ENCODE measurements around the gene ASAP2. TPM values are rescaled to one million over a fixed set of nuclear protein-coding genes. Genes with fewer than 3 reads are reported as not detected.
"Not testable (repeated sequence)": the region's sequence is repeated elsewhere in the genome, so short reads cannot be mapped to it uniquely, and the experiment has no call there.

ASAP2 gene
- total RNA-seq, 4 donors from 2014 or later, result 28.2 to 38.0 (median 31.7) TPM

DNA sequence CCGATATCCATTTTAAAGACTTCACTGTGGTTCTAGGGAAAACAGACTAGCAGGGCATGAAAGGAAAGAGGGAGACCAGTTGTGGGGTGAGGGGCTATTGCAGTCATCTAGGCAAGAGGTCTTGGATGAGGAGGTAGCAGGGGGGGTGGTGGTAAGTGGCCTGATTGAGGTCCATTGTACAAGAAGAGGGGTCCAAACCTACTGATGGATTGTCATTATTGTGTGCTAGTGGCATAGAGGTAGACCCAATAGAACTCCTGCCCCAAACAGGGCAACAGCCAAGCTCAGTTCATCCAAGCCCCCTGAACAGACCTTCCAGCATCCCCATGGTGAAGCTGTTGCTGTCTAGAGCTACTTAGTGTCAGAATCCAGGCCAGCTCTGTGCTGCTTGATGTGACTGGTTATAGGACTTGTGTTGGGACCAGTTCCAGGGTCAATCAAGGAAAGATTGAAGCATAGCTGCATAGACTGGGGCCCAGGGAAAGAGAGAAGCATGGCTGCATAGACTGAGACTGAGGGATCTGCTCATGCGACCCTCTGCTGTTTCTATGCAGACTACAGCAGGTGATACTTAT lies 7.0 kb downstream of the ASAP2 start:
- Histone ChIP-seq H3K27ac (peak overlapping the region in 2 of 4 donors; percentile 78), H3K4me1 (peaks cover 0 to 86% (median 37%) of the 10 kb centered on the region in 4 donors), H3K36me3 (no peaks in the 10 kb centered on the region), H3K4me3 (no peak overlapping the region), H3K27me3 (no peaks in the 10 kb centered on the region), H3K9me3 (no peaks in the 10 kb centered on the region)
- TF ChIP-seq POLR2A (IDR thresholded peaks at IDR 0.05) (no peak), EP300 (IDR thresholded peaks at IDR 0.05) (no peak)
- TF ChIP-seq, protein P1, sequence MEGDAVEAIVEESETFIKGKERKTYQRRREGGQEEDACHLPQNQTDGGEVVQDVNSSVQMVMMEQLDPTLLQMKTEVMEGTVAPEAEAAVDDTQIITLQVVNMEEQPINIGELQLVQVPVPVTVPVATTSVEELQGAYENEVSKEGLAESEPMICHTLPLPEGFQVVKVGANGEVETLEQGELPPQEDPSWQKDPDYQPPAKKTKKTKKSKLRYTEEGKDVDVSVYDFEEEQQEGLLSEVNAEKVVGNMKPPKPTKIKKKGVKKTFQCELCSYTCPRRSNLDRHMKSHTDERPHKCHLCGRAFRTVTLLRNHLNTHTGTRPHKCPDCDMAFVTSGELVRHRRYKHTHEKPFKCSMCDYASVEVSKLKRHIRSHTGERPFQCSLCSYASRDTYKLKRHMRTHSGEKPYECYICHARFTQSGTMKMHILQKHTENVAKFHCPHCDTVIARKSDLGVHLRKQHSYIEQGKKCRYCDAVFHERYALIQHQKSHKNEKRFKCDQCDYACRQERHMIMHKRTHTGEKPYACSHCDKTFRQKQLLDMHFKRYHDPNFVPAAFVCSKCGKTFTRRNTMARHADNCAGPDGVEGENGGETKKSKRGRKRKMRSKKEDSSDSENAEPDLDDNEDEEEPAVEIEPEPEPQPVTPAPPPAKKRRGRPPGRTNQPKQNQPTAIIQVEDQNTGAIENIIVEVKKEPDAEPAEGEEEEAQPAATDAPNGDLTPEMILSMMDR (IDR thresholded peaks at IDR 0.05), result no peak
- DNase-seq (ENCODE audit: low spot score in 2 of 2), result no peak
- 80 to 91% methylated on average over 2 of the region's 2 CpGs for WGBS, 2 donors

DNA sequence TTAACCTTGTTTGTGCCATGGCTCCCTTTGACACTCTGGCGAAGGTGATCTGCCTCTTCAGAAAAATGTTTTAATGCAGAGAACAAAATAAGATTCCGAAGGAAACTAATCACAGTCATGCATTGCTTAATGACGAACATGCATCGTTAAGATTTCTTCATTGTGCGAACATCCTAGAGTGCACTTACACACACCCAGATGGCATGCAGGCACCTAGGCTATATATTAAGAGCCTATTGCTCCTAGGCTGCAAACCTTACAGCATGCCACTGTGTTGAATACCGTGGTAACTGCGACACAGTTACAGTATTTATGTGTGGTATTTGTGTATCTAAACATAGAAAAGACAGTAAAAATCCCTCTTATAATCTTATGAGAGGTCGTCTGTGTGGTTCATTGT lies 8.3 kb downstream of the ASAP2 start:
- WGBS, 2 donors, result 61 to 63% methylated on average over 8 of the region's 8 CpGs
- peaks cover 0 to 74% (median 41%) of the 10 kb centered on the region in 4 donors for H3K4me1 ChIP-seq
- no peak for DNase-seq (ENCODE audit: low spot score in 2 of 2)
- H3K36me3 ChIP-seq, result no peaks in the 10 kb centered on the region
- no peaks in the 10 kb centered on the region for H3K27me3 ChIP-seq
- peak overlapping the region in 2 of 4 donors; percentile 78 for H3K27ac ChIP-seq
- H3K9me3 ChIP-seq, result no peaks in the 10 kb centered on the region
- TF ChIP-seq EP300 (IDR thresholded peaks at IDR 0.05), result no peak
- TF ChIP-seq, protein P1 (IDR thresholded peaks at IDR 0.05), result no peak
- TF ChIP-seq POLR2A (IDR thresholded peaks at IDR 0.05), result no peak
- no peak overlapping the region for H3K4me3 ChIP-seq

DNA sequence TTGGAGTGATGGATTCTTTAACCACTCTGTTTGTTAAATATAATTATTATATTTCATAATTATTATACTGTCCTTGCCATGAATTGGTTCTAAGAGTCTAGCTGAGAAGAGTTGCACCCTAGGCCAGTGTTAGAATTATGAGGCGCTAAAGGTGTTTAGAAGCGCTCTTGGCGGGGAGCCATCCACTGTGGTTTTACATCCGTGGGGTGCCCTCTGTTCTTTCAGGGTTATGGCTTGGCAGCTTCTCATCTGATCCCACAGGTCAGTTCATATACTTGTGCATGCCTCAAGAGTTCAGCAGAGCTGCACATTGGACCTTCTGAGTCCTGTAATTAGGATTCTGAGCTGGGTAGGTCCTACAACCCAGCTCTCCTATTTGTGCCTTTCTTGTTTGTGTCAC lies 9.1 kb downstream of the ASAP2 start:
- no peaks in the 10 kb centered on the region for H3K36me3 ChIP-seq
- TF ChIP-seq, protein P1 (IDR thresholded peaks at IDR 0.05), result no peak
- TF ChIP-seq EP300 (IDR thresholded peaks at IDR 0.05) (no peak), POLR2A (IDR thresholded peaks at IDR 0.05) (no peak)
- peak overlapping the region in 2 of 4 donors; percentile 1 to 9 for H3K27ac ChIP-seq
- H3K9me3 ChIP-seq, result no peaks in the 10 kb centered on the region
- no peak overlapping the region for H3K4me3 ChIP-seq
- H3K27me3 ChIP-seq, result no peaks in the 10 kb centered on the region
- 75 to 77% methylated on average over 4 of the region's 4 CpGs for WGBS, 2 donors
- H3K4me1 ChIP-seq, result peaks cover 0 to 68% (median 41%) of the 10 kb centered on the region in 4 donors
- no peak for DNase-seq (ENCODE audit: low spot score in 2 of 2)

DNA sequence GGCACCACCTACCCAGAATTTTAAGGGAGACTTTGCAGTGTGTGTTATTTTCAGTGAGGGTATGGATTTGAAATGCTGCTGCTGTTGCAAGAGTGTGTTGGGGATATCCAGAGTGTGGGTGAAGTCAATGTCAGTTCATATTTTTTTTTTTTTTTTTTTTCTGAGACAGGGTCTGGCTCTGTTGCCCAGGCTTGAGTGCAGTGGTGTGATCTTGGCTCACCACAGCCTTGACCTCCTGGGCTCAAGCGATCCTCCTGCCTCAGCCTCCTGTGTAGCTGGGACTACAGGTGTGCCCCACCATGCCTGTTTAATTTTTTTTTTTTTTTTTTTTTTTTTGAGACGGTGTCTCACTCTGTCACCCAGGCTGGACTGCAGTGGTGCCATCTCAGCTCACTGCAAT lies 9.5 kb downstream of the ASAP2 start:
- Histone ChIP-seq H3K27ac (peak overlapping the region in 2 of 4 donors; percentile 1 to 9), H3K4me1 (peaks cover 0 to 66% (median 39%) of the 10 kb centered on the region in 4 donors)
- H3K36me3 ChIP-seq; DNase-seq (ENCODE audit: low spot score in 2 of 2); H3K9me3 ChIP-seq; H3K4me3 ChIP-seq; H3K27me3 ChIP-seq: not testable (repeated sequence)
- WGBS, 2 donors, result 93 to 96% methylated on average over 2 of the region's 2 CpGs

DNA sequence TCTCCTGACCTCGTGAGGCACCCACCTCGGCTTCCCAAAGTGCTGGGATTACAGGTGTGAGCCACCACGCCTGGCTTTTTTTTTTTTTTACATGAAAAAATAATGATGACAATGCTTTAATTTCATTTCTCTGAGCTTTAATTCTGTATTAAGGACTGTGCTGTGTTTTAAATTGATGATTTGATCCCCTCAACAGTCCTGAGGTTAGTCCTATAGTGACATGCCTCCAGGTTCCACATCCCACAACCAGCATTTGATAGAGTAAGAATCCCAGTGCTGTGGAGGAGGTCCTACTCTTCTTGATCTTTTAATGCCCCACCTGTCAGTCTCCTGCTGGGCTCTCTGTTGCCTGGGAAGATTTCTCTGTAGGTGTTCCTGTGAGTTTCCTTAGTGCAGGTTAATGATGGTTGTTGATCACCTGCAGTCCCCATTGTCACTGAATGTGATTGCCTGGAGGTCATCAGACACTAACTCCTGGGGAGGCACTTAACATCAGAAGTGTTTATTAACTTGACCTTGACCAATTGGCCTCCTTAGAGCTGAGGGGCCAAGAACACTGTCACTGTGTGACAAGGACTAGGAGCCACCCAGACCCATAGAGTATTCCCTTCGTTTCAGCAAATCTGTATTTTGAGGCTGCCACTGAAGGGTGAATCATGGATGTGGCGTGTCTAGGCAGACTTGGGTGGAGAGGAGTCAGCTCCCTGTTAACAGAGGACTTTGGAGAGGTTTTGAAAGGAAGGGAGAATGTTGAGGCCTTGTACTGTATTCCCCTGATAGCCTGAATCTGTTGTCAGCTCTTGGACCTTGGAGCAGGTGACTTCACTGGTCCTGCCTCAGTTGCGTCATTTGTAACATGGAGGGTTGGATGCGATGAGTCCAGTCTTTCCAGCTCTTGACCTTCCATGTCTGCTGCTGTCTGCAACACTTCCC lies 11.5 kb downstream of the ASAP2 start:
- 93 to 95% methylated on average over 7 of the region's 7 CpGs for WGBS, 2 donors
- H3K36me3 ChIP-seq, result no peaks in the 10 kb centered on the region
- TF ChIP-seq POLR2A (IDR thresholded peaks at IDR 0.05) (no peak), EP300 (IDR thresholded peaks at IDR 0.05) (no peak)
- TF ChIP-seq, protein P1 (IDR thresholded peaks at IDR 0.05), result no peak
- H3K4me3 ChIP-seq, result no peak overlapping the region
- H3K9me3 ChIP-seq, result no peaks in the 10 kb centered on the region
- peaks cover 0 to 66% (median 31%) of the 10 kb centered on the region in 4 donors for H3K4me1 ChIP-seq
- no peaks in the 10 kb centered on the region for H3K27me3 ChIP-seq
- no peak overlapping the region for H3K27ac ChIP-seq
- no peak for DNase-seq (ENCODE audit: low spot score in 2 of 2)

All from tibial nerve (tissue), 4 donors.